NCI-H748 treated with DMSO at 0.1 percent for 48 hours (cell line): Measurements from ENCODE around the gene PEPD.

ENCODE experiments used
- DNase-seq: peaks from one replicate; lab custom pipeline; 2025; lab: John Stamatoyannopoulos, UW

Gene PEPD

GRCh38 chr19:33394723-33395560, 126.6 kb downstream of the PEPD start:
- no peak for DNase-seq

DNA sequence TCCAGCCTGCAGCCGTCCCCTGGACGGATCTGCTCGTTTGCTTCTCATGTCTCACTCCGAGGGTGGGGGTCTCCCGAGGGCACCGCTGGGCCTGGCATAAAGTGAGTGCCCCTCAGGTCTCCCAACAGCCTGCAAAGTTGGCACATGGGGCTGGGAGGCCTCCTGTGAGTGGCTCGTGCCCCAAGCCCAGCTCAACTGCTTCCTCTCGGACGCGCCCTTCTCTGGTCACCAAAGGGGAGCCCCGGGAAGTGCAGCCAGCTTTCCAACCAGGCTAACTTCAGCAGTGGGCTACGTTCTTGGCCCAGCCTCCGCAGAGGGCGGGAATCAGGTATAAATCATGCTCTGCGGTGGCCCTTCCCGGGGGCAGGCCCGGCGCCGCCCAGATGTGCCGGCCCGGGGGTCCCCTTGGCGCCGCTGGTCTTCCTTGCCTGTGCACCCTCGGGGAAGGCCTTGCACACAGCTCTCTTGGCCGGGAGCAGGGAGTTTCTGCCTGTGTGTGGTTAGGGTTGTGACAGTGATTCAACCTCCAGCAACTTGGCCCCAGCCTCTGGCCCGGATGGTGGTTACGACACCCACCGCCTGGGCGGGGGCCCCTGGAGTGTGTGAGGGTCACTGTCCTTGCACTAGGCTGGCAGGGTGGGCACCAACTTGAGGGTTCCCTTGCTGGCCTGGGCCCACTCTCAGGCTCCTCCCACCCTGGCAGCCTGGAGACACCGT, 127.4 kb downstream of the PEPD start:
- DNase-seq: no peak

DNA sequence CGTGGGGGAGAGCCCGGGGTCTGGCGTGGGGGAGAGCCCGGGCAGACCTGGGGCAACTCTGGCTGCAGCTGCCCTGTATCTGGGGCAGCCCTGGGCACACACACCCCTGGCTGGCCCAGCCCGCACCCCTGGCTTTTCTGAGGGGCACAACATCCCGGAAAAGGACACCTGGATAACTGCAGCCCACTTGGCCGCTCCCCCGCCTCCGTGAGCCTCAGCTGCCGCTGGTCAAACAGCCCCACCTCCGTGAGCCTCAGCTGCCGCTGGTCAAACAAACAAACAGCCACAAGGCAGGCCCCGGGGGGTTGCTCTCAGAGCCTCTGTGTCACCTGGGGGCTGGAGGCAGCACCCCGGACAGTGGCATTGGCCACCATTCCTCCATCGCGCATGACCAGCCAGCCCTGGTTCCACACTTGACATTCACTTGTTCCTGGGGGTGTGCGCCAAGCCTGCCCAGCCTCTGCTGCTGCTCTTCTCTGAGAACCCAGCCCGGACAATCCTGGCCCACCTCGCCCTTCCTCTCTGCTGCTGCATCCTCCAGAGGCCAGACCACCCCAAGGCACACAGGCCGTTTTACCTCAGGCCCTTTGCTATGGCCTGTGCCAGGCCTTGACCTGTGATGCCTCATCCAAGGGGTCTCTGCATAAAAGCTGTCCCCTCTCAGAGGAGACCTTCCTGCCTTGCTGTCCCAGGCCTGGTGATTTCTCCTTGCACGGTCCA, 128.1 kb downstream of the PEPD start:
- DNase-seq: no peak

DNA sequence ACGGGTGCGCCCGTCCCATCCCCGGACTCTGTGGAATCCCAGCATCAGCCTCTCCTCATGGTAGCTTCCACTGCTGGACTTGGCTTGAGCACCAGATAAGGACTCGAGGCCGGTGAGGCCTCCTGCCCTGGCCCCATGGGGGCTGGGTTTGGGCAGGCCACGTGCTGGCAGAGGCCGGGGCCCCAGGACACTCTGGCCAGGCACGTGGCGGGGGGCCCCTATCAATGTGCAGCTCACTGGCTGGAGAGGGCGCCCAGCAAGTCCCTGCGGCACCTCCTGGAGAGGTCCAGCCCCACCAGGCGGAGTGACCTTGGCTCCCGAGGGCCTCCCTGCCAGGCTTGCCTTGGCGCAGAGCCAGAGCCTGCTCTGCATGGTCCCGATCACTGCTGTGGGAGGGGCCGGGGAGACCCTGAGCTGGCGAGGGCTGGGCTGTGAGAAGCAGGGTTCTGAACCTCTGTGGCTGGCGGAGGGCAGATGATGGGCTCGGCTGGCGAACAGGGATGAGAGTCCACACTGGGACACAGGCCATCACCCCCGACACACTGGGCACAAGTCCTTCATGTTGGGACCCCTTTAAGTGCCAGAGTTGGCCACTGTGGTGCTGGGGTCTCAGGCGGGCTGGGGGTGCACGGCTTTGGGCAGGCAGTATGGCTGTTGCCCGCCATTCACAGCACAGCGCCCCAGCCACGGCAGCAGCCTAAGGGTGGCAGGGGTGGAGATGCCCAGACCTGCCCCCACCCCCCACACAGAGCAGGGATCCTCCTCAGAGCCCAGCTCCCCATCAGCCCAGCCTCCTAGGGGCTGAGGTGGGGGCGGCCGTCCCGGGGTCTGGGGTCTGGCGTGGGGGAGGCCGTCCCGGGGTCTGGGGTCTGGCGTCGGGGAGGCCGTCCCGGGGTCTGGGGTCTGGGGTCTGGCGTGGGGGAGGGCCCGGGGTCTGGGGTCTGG, 129.0 kb downstream of the PEPD start:
- DNase-seq: no peak

DNA sequence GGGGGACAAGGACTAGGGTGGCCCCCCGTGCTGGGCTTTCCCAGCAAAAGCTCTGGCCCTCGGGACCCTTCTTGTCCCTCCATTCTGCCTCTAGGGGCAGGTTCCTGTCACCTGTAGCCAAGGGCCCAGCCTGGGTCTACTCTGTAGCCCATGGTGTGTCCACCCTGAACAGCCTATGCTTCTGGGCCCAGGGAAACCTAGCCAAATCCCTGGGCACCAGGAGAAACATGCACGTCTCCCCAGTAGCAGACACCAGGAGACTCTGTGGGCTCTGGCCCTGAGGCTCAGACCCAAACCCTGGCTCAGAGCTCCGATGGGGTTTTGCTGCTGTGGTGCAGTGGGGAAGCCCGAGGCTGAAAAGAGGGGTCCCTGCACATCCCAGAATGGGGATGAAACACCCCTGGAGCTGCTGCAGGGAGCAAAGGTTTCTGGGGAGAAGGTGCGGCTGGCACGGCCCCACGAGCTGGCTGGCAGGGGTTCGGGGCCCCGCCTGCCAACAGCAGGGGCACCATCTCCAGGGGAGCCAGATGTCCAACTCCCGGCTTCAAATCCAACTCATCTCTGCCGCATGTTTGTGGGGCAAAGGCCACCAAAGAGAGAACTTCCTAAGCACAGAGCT, 129.9 kb downstream of the PEPD start:
- DNase-seq: no peak

- DNase-seq: no peak
These were observed 130.5 kb downstream of the PEPD start for GRCh38 chr19:33390908-33391630.

GRCh38 chr19:33390101-33390907, 131.3 kb downstream of the PEPD start:
- DNase-seq: no peak

DNA sequence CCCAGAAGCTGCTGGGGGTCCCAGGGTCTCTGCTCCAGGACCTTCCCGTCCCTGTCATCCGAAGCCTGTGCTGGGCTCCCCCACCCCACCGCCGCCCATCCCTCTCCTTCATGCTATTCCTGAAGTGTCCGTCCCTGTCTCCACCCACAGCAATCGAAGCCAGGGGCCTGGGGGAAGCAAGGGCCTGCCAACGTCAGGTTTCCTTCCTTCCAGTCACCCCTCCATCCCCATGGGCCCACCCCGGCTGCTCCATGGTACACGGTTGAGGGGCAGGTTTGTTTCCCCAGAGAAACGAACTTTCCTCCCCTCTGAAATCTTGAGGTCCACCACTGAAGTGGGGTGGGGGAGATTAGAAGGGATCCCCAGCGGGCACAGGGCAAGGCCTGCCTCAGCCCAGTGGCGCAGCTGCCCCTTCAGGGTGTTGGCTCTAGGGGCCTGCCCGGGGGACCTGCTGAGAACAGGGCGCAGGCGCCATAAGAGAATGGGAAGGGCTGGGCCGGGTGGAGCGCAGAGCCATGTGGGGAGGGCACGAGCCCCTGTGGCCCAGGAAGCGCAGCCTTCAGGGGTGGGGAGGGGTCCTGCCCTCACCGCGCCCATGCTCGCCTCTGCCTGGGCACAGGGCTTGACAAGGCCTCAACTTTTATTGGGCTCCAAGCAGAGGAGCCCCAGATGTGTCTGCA, 132.0 kb downstream of the PEPD start:
- no peak for DNase-seq

DNA sequence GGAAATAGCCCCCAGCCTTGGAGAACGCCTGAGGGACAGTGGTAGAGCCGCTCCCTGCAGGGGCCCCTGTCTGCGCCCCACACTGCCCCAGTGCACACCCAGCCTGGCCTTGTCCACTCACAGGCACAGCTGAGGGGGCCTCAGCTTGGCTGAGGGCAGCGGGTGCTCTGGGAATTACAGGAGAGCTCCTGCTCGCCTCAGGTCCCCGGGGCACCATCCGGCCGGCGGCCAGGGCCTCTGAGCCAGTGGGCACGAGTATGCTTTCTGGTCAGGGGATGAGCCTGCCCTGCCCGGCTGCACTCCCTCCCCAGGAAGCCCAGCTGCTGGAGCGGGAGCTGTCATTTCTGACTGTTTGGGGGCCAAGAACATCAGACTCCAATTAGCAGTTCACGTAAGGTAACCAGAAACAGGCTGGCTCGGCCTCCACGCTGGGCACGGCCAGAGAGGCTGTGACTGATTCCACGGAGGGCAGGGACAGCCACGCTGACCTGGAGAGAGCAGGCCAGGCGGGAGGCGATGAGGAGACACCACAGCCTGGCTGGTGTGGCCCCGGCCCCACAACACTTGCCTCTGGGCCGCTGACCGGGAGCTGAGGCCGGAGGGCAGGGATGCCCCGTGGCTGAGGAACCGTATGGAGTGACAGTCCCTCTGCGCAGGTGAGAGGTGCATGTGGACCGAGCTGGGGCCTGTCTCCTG, 132.7 kb downstream of the PEPD start:
- DNase-seq: no peak

- no peak for DNase-seq
These were observed 133.3 kb downstream of the PEPD start for GRCh38 chr19:33388231-33388724.

DNA sequence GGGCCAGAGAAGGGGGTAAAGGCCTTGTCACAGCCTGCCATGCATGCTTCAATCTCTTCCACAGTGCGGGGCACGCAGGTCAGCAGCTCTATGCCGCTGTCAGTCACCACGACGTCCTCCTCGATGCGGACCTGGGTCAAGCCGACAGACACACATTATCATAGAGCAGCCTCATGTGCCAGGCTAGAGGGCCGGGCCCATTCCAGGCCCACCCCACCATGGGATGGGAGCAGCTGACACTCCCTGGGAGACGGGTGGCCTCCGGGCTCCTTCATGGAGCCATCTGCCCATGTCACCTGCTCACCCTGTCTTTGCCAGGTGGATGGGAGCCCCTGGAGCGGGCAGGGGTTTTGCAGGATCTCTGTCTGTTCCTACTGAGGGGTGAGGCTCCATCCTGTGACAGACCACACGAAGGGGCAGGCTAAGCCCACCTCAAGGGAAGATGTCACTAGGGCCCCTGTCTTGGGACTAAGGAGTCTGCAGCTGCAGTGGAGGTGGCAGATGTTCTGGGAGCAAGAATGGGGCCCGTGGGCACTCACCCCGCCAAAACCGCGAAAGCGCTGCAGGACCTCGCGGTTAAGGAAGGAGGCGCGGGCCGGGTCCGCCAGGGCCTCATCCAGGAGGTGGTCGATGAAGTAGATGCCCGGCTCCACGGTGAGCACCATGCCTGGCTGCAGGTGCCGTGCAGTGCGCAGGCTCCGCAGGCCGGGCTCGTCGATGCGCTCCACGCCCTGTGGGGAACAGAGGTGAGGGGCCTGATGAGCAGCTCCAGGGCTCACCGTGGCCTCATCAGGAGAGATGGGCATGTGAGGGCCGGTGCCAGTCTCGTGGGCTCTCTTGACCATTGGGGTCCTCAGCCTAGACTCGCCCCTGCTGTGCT, 134.0 kb downstream of the PEPD start:
- DNase-seq: no peak

DNA sequence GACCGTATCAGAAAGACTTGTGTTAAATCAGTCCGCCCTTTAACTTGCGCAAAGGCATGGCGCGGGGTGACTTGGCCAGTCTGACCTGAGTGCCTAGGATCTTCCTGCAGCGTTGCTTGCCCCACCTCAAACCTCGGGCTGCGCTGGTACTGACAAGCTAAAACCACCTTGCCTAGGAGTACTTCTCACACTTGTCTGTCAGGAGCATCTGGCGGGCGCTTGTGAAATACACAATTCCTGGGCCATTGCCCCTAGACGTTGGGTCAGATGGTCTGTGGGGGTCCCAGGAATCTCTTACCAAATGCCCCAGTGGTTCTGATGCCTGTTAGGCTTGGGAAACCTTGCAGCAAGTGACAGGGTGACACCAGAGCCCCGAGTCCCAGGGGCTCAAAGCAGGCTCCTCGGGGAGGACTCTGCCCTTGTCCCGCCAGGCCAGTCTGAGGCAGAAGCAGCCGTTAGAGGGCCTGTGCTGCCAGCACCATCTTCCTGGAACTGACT, 135.2 kb downstream of the PEPD start:
- DNase-seq: no peak

- DNase-seq: no peak
These were observed 135.6 kb downstream of the PEPD start for GRCh38 chr19:33385956-33386355.

DNA sequence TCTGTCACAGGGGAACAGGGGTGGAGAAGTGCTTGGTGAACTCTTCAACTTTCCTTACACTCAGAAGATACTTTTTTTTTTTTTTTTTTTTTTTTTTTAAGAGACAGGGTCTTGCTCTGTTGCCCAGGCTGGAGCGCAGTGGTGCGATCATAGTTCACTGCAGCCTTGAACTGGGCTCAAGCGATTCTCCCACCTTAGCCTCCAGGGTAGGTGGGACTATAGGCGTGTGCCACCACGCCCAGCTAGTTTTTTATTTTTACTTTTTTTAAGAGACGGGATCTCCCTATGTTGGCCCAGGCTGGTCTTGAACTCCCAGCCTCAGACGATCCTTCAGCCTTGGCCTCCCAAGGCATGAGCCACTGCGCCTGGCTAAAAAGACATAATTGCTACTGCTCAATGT, 136.6 kb downstream of the PEPD start:
- no peak for DNase-seq

- no peak for DNase-seq
These were observed 137.8 kb downstream of the PEPD start for GRCh38 chr19:33383720-33384292.

- no peak for DNase-seq
These were observed 138.6 kb downstream of the PEPD start for GRCh38 chr19:33382982-33383381.

- no peak for DNase-seq
These were observed 139.6 kb downstream of the PEPD start for GRCh38 chr19:33382006-33382405.
